ENCODE results near the gene FTO.

Gene FTO

GRCh38 chr16:54062361-54063278 is 358.7 kb downstream of the FTO start:
- DNase-seq: peak; percentile 64

- DNase-seq: no peak
These were observed 359.4 kb downstream of the FTO start for GRCh38 chr16:54063279-54063773.

- DNase-seq: no peak
These were observed 362.6 kb downstream of the FTO start for GRCh38 chr16:54066451-54067105.

GRCh38 chr16:54067322-54068065 is 363.5 kb downstream of the FTO start:
- DNase-seq: no peak

GRCh38 chr16:54068212-54068611 is 364.3 kb downstream of the FTO start:
- DNase-seq: no peak

GRCh38 chr16:54069601-54070239 is 365.8 kb downstream of the FTO start:
- no peak for DNase-seq

- DNase-seq: no peak
These were observed 366.9 kb downstream of the FTO start for GRCh38 chr16:54070789-54071343.

- no peak for DNase-seq
These were observed 367.6 kb downstream of the FTO start for GRCh38 chr16:54071514-54071913.

- DNase-seq: no peak
These were observed 368.3 kb downstream of the FTO start for GRCh38 chr16:54072237-54072636.

- no peak for DNase-seq
These were observed 369.4 kb downstream of the FTO start for GRCh38 chr16:54073356-54073755.

- no peak for DNase-seq
These were observed 371.5 kb downstream of the FTO start for GRCh38 chr16:54075446-54075845.

GRCh38 chr16:54076006-54076504 is 372.1 kb downstream of the FTO start:
- DNase-seq: no peak

- DNase-seq: no peak
These were observed 373.3 kb downstream of the FTO start for GRCh38 chr16:54077050-54077821.

- no peak for DNase-seq
These were observed 376.6 kb downstream of the FTO start for GRCh38 chr16:54080524-54081008.

- DNase-seq: no peak
These were observed 382.8 kb downstream of the FTO start for GRCh38 chr16:54086791-54087190.

GRCh38 chr16:54090602-54091001 is 386.6 kb downstream of the FTO start:
- DNase-seq: no peak

GRCh38 chr16:54093281-54093680 is 389.3 kb downstream of the FTO start:
- no peak for DNase-seq

- no peak for DNase-seq
These were observed 390.7 kb downstream of the FTO start for GRCh38 chr16:54094641-54095040.

GRCh38 chr16:54096607-54097006 is 392.7 kb downstream of the FTO start:
- no peak for DNase-seq

GRCh38 chr16:54097774-54098173 is 393.8 kb downstream of the FTO start:
- no peak for DNase-seq

GRCh38 chr16:54098247-54098646 is 394.3 kb downstream of the FTO start:
- DNase-seq: no peak
